ENCODE results near the gene MUC20. TPM values are rescaled to one million over a fixed set of nuclear protein-coding genes. Genes with fewer than 3 reads are reported as not detected.
"Not testable (repeated sequence)": the region's sequence is repeated elsewhere in the genome, so short reads cannot be mapped to it uniquely, and the experiment has no call there.

MUC20 gene
- total RNA-seq, 1 donor from 2014 or later, result not detected

DNA sequence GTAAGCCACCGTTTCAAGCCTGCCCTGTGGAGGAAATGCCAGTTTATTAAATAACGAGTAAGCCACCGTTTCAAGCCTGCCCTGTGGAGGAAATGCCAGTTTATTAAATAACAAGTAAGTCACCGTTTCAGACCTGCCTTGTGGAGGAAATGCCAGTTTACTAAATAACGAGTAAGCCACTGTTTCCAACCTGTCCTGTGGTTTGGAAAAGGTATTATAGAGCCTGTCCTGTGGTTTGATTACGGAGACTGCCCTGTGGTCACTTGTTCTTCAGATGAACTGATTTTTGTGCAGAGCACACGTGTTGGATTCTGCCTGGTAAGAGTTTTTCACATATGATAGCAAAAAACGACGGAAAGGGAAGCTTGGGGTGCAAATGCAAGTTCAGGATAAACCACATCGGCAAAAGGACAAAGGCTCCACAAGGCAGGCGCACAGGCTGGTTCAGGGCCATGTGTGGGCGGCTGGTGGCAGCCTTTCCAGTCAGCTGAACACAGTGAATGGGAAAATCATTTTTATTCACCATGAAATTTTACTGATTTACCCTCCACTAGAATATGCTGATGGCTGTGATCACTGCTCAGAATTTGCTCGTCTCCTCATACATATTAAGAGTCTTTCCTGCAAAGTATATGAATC lies 38.6 kb upstream of the MUC20 start:
- not testable (repeated sequence) for H3K9me3 Mint-ChIP-seq (ENCODE audit: unreplicated experiment); H3K9me3 ChIP-seq (ENCODE audit: insufficient read depth, low read depth, low read length); H3K27ac Mint-ChIP-seq (ENCODE audit: unreplicated experiment); H3K4me1 Mint-ChIP-seq (ENCODE audit: low read depth, unreplicated experiment); H4K20me1 ChIP-seq (ENCODE audit: insufficient read depth, low read length); H3K4me2 ChIP-seq (ENCODE audit: low read length); H3K79me2 ChIP-seq (ENCODE audit: insufficient read depth, low read length); H3K4me3 ChIP-seq (ENCODE audit: insufficient read depth, low read depth, low read length); DNase-seq (ENCODE audit: low read depth); FAIRE-seq; H3K36me3 ChIP-seq (ENCODE audit: insufficient read depth, low read length); H3K9ac ChIP-seq (ENCODE audit: low read length); H3K27me3 Mint-ChIP-seq (ENCODE audit: low read depth, unreplicated experiment); H3K27me3 ChIP-seq (ENCODE audit: insufficient read depth, low read length); H3K4me3 Mint-ChIP-seq (ENCODE audit: unreplicated experiment); H2AFZ ChIP-seq (ENCODE audit: low read depth, low read length); H3K27ac ChIP-seq (ENCODE audit: low read depth, low read length); H3K4me1 ChIP-seq (ENCODE audit: insufficient read depth, low read length)
- peaks cover 11% of the 10 kb centered on the region for H3K36me3 Mint-ChIP-seq (ENCODE audit: low read depth, unreplicated experiment)

DNA sequence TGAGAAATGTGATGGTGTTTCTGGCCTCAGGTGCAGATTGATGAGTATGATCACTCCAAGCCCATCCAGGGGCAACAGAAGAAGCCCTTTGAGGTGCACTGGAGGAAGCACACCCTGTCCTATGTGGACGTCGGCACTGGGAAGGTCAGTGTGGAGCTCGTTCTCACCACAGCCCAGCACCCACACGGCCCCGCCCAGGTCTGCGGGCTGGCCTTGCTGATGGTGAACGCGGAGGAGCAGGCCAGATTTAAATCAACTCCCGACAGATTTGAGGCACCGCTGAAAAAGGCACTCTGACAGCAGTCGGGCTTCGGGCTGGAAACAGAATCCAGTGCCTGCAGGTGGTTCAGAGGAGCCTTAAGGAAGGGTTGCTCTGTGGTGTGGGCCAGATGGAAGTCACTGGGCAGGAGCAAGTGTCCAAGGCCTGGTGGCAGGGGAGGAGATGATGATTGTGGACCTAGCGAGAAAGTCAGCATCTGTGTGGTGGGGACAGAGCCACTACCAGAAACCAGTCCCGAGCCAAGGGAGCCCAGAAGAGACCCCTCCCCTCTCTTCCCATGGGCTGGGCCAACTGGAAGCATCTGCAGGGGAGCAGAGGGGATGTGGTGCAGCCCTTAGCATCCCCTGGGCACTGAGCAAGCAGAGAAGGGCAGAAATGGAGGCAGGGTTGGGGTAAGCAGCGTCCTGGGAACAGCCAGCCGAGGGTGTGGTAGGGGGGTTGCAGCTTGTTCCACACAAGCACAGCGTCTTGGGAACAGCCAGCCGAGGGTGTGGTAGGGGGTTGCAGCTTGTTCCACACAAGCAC lies 36.9 kb upstream of the MUC20 start:
- H3K9me3 Mint-ChIP-seq (ENCODE audit: unreplicated experiment); H3K36me3 ChIP-seq (ENCODE audit: insufficient read depth, low read length); H3K4me1 ChIP-seq (ENCODE audit: insufficient read depth, low read length); H3K27ac Mint-ChIP-seq (ENCODE audit: unreplicated experiment); H3K27me3 Mint-ChIP-seq (ENCODE audit: low read depth, unreplicated experiment); FAIRE-seq; H3K4me2 ChIP-seq (ENCODE audit: low read length); H4K20me1 ChIP-seq (ENCODE audit: insufficient read depth, low read length); H3K9ac ChIP-seq (ENCODE audit: low read length); H3K36me3 Mint-ChIP-seq (ENCODE audit: low read depth, unreplicated experiment); H3K27ac ChIP-seq (ENCODE audit: low read depth, low read length); H3K4me3 Mint-ChIP-seq (ENCODE audit: unreplicated experiment); H3K27me3 ChIP-seq (ENCODE audit: insufficient read depth, low read length); H2AFZ ChIP-seq (ENCODE audit: low read depth, low read length); DNase-seq (ENCODE audit: low read depth); H3K9me3 ChIP-seq (ENCODE audit: insufficient read depth, low read depth, low read length); H3K4me1 Mint-ChIP-seq (ENCODE audit: low read depth, unreplicated experiment); H3K79me2 ChIP-seq (ENCODE audit: insufficient read depth, low read length); H3K4me3 ChIP-seq (ENCODE audit: insufficient read depth, low read depth, low read length): not testable (repeated sequence)

DNA sequence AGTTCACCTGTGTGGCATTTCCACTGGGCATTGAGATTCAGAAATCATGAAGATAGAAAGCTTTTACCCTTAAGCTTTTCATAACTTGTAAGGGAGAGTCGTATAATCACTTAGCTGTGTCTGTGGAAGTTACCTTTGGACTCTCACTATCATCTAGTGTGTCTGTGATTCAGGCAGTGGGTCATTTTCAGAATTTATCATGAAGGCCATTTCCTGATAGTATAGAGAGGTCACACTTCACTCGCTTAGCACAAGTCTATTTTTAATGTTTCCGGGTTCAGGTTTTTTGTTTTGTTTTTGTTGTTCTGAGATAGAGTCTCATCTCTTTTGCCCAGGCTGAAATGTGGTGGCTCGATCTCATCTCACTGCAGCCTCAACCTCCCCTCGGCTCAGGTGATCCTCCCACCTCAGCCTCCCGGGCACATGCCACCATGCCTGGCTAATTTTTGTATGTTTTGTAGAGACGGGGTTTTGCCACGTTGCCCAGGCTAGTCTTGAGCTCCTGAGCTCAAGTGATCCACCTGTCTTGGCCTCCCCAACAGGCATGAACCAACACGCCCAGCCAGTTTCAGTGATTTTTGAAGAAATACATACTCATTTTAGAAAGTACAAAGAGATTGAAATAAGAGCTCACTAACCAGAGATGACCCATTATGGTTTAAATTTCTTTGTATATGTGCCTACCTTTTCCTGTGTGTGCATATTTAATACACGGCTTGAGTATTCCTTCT lies 36.1 kb upstream of the MUC20 start:
- not testable (repeated sequence) for H3K27me3 Mint-ChIP-seq (ENCODE audit: low read depth, unreplicated experiment); H3K4me1 ChIP-seq (ENCODE audit: insufficient read depth, low read length); H3K4me1 Mint-ChIP-seq (ENCODE audit: low read depth, unreplicated experiment); H3K36me3 Mint-ChIP-seq (ENCODE audit: low read depth, unreplicated experiment); H3K4me3 ChIP-seq (ENCODE audit: insufficient read depth, low read depth, low read length); H3K27ac Mint-ChIP-seq (ENCODE audit: unreplicated experiment); H3K79me2 ChIP-seq (ENCODE audit: insufficient read depth, low read length); H3K27me3 ChIP-seq (ENCODE audit: insufficient read depth, low read length); H3K27ac ChIP-seq (ENCODE audit: low read depth, low read length); H4K20me1 ChIP-seq (ENCODE audit: insufficient read depth, low read length); DNase-seq (ENCODE audit: low read depth); H3K9me3 Mint-ChIP-seq (ENCODE audit: unreplicated experiment); H3K36me3 ChIP-seq (ENCODE audit: insufficient read depth, low read length); H3K4me2 ChIP-seq (ENCODE audit: low read length); H3K4me3 Mint-ChIP-seq (ENCODE audit: unreplicated experiment); H3K9ac ChIP-seq (ENCODE audit: low read length); H2AFZ ChIP-seq (ENCODE audit: low read depth, low read length); H3K9me3 ChIP-seq (ENCODE audit: insufficient read depth, low read depth, low read length); FAIRE-seq

DNA sequence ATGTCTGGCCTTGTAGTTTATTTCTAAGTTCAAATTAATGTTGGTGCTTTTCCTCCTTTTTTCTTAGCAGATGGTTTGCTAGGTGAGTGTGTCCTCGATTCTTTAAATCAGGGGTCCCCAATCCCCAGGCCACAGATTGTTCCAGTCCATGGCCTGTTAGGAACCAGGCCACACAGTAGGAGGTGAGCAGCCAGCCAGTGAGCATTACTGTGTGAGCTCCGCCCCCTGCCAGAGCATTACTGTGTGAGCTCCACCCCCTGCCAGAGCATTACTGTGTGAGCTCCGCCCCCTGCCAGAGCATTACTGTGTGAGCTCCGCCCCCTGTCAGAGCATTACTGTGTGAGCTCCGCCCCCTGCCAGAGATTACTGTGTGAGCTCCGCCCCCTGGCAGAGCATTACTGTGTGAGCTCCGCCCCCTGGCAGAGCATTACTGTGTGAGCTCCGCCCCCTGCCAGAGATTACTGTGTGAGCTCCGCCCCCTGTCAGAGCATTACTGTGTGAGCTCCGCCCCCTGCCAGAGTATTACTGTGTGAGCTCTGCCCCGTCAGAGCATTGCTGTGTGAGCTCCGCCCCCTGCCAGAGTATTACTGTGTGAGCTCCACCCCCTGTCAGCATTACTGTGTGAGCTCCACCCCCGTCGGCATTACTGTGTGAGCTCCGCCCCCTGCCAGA lies 34.1 kb upstream of the MUC20 start:
- not testable (repeated sequence) for H3K4me2 ChIP-seq (ENCODE audit: low read length); H3K27me3 ChIP-seq (ENCODE audit: insufficient read depth, low read length); H3K4me3 ChIP-seq (ENCODE audit: insufficient read depth, low read depth, low read length); H3K27ac ChIP-seq (ENCODE audit: low read depth, low read length); H4K20me1 ChIP-seq (ENCODE audit: insufficient read depth, low read length); H3K9ac ChIP-seq (ENCODE audit: low read length); H3K36me3 Mint-ChIP-seq (ENCODE audit: low read depth, unreplicated experiment); H3K36me3 ChIP-seq (ENCODE audit: insufficient read depth, low read length); DNase-seq (ENCODE audit: low read depth); H3K4me3 Mint-ChIP-seq (ENCODE audit: unreplicated experiment); H3K4me1 Mint-ChIP-seq (ENCODE audit: low read depth, unreplicated experiment); H3K27ac Mint-ChIP-seq (ENCODE audit: unreplicated experiment); H3K9me3 ChIP-seq (ENCODE audit: insufficient read depth, low read depth, low read length); H3K79me2 ChIP-seq (ENCODE audit: insufficient read depth, low read length); H3K9me3 Mint-ChIP-seq (ENCODE audit: unreplicated experiment); H3K4me1 ChIP-seq (ENCODE audit: insufficient read depth, low read length); H2AFZ ChIP-seq (ENCODE audit: low read depth, low read length); FAIRE-seq; H3K27me3 Mint-ChIP-seq (ENCODE audit: low read depth, unreplicated experiment)

DNA sequence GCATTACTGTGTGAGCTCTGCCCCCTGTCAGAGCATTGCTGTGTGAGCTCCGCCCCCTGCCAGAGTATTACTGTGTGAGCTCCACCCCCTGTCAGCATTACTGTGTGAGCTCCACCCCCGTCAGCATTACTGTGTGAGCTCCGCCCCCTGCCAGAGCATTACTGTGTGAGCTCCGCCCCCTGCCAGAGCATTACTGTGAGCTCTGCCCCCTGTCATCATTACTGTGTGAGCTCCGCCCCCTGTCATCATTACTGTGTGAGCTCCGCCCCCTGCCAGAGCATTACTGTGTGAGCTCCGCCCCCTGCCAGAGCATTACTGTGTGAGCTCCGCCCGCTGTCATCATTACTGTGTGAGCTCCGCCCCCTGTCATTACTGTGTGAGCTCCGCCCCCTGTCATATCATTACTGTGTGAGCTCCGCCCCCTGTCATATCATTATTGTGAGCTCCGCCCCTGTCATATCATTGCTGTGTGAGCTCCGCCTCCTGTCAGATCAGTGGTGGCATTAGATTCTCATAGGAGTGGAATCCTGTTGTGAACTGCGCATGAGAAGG lies 33.5 kb upstream of the MUC20 start:
- not testable (repeated sequence) for H3K4me3 Mint-ChIP-seq (ENCODE audit: unreplicated experiment); H3K4me3 ChIP-seq (ENCODE audit: insufficient read depth, low read depth, low read length); H3K9me3 Mint-ChIP-seq (ENCODE audit: unreplicated experiment); H3K4me2 ChIP-seq (ENCODE audit: low read length); H3K27ac Mint-ChIP-seq (ENCODE audit: unreplicated experiment); H3K27ac ChIP-seq (ENCODE audit: low read depth, low read length); H3K9me3 ChIP-seq (ENCODE audit: insufficient read depth, low read depth, low read length); H3K36me3 Mint-ChIP-seq (ENCODE audit: low read depth, unreplicated experiment); H3K79me2 ChIP-seq (ENCODE audit: insufficient read depth, low read length); DNase-seq (ENCODE audit: low read depth); H3K36me3 ChIP-seq (ENCODE audit: insufficient read depth, low read length); H4K20me1 ChIP-seq (ENCODE audit: insufficient read depth, low read length); H2AFZ ChIP-seq (ENCODE audit: low read depth, low read length); H3K4me1 ChIP-seq (ENCODE audit: insufficient read depth, low read length); H3K27me3 Mint-ChIP-seq (ENCODE audit: low read depth, unreplicated experiment); H3K27me3 ChIP-seq (ENCODE audit: insufficient read depth, low read length); FAIRE-seq; H3K9ac ChIP-seq (ENCODE audit: low read length); H3K4me1 Mint-ChIP-seq (ENCODE audit: low read depth, unreplicated experiment)
